H1 (cell line): ENCODE measurements around the gene FITM2. TPM values are rescaled to one million over a fixed set of nuclear protein-coding genes. Genes with fewer than 3 reads are reported as not detected.

Experiments used
- POU5F1 ChIP-seq: IDR thresholded peaks from 2 replicates; pipeline ENCODE4 v1.6.1; 2011; ENCODE audit warnings: low read depth, mild to moderate bottlenecking, low read length, moderate library complexity
- SIX5 ChIP-seq: IDR thresholded peaks from 2 replicates; pipeline ENCODE4 v1.6.1; 2011; ENCODE audit warnings: mild to moderate bottlenecking, low read depth, low read length
- polyA plus RNA-seq, 7 experiments: library from polyadenylated mRNA; depleted of rRNA in 3 of 7; stranded (reverse) in 5 of 7; unstranded in 2 of 7; fragments of >200 nt in 5 of 7; fragments of 200-250 nt in 2 of 7; gene quantifications; 1 replicate in 5 of 7; 2 replicates in 1 of 7; 4 replicates in 1 of 7; pipeline versions ENCODE4 v1.2.1 to v1.2.3, GENCODE V29; 2011 to 2013; ENCODE audit warnings: missing spikeins in 2 of 7, mixed read lengths in 2 of 7
- total RNA-seq: library from RNA; stranded (reverse); fragmentation: NEBNext Ultra II Directional; extraction: Animal tissue kit (Norgen Biotek cat#: 25700); gene quantifications from 2 replicates; pipeline ENCODE4 v1.2.1, GENCODE V29; 2021
- TF ChIP-seq, protein P1 (sequence below): fragments of 300-600 bp; sonication (generic); IDR thresholded peaks from 2 replicates; pipeline ENCODE4 v1.7.1; 2012; ENCODE audit warnings: low read length, moderate library complexity, mild to moderate bottlenecking, inconsistent platforms; ENCODE audit not compliant: insufficient replicate concordance
- TF ChIP-seq, protein P2 (sequence below): IDR thresholded peaks from 2 replicates; pipeline ENCODE4 v1.6.1; 2012; ENCODE audit warnings: low read length, inconsistent platforms
- TF ChIP-seq, protein P3 (sequence below): IDR thresholded peaks from 2 replicates; pipeline ENCODE4 v1.6.1; 2011; ENCODE audit warnings: low read length, improper control_type of control experiment

The FITM2 gene
- total and polyA plus RNA-seq, 2 of the 8 experiments (the other 6 are each of a cell fraction or from before 2014, with no cell fraction given): 1.1 to 2.1 TPM

DNA sequence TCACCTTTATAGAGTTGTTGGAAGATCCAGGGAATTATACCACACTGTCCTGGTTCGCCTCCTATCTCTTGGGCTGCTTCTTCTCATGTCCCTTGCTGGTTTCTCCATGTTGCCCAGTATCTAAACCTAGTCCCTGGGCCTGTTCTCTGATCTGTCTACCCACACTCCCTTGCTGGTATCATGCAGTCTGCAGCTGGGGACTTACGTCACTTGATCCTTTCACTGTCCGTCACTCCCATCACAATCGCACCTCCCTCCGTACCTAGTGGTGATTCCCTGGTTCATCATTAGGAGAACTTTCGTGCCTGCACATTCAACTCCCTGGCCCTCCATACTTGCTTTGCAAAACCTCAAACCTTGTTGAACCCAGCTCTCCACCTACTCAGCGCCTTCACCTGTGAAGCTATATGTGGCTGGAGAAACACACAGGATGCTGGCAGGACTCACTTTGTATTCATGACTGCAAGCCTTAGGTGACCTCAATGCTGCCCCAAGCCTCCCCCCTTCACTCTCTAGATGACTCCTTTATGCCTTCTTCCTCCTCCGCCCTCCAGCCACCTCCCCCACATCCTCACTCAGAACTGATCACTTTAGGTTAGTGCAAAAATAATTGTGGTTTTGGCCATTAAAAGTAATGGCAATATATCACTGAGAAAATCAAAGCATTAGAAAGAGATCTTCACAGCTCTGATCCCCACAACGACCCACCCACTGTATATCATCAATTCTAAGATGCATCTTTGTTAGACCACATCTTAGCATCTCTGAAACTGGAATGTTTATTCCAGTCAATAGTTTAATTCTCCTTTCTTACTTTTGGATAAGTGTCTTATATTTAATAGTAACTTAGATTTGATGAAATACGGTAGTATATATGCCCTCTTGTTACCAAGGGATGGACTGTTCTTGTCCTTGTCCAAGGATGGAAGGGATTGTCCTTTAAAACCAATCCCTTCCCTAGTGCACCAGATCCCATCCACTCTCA is 37.5 kb downstream of the FITM2 start (continued):
- TF ChIP-seq, protein P1, sequence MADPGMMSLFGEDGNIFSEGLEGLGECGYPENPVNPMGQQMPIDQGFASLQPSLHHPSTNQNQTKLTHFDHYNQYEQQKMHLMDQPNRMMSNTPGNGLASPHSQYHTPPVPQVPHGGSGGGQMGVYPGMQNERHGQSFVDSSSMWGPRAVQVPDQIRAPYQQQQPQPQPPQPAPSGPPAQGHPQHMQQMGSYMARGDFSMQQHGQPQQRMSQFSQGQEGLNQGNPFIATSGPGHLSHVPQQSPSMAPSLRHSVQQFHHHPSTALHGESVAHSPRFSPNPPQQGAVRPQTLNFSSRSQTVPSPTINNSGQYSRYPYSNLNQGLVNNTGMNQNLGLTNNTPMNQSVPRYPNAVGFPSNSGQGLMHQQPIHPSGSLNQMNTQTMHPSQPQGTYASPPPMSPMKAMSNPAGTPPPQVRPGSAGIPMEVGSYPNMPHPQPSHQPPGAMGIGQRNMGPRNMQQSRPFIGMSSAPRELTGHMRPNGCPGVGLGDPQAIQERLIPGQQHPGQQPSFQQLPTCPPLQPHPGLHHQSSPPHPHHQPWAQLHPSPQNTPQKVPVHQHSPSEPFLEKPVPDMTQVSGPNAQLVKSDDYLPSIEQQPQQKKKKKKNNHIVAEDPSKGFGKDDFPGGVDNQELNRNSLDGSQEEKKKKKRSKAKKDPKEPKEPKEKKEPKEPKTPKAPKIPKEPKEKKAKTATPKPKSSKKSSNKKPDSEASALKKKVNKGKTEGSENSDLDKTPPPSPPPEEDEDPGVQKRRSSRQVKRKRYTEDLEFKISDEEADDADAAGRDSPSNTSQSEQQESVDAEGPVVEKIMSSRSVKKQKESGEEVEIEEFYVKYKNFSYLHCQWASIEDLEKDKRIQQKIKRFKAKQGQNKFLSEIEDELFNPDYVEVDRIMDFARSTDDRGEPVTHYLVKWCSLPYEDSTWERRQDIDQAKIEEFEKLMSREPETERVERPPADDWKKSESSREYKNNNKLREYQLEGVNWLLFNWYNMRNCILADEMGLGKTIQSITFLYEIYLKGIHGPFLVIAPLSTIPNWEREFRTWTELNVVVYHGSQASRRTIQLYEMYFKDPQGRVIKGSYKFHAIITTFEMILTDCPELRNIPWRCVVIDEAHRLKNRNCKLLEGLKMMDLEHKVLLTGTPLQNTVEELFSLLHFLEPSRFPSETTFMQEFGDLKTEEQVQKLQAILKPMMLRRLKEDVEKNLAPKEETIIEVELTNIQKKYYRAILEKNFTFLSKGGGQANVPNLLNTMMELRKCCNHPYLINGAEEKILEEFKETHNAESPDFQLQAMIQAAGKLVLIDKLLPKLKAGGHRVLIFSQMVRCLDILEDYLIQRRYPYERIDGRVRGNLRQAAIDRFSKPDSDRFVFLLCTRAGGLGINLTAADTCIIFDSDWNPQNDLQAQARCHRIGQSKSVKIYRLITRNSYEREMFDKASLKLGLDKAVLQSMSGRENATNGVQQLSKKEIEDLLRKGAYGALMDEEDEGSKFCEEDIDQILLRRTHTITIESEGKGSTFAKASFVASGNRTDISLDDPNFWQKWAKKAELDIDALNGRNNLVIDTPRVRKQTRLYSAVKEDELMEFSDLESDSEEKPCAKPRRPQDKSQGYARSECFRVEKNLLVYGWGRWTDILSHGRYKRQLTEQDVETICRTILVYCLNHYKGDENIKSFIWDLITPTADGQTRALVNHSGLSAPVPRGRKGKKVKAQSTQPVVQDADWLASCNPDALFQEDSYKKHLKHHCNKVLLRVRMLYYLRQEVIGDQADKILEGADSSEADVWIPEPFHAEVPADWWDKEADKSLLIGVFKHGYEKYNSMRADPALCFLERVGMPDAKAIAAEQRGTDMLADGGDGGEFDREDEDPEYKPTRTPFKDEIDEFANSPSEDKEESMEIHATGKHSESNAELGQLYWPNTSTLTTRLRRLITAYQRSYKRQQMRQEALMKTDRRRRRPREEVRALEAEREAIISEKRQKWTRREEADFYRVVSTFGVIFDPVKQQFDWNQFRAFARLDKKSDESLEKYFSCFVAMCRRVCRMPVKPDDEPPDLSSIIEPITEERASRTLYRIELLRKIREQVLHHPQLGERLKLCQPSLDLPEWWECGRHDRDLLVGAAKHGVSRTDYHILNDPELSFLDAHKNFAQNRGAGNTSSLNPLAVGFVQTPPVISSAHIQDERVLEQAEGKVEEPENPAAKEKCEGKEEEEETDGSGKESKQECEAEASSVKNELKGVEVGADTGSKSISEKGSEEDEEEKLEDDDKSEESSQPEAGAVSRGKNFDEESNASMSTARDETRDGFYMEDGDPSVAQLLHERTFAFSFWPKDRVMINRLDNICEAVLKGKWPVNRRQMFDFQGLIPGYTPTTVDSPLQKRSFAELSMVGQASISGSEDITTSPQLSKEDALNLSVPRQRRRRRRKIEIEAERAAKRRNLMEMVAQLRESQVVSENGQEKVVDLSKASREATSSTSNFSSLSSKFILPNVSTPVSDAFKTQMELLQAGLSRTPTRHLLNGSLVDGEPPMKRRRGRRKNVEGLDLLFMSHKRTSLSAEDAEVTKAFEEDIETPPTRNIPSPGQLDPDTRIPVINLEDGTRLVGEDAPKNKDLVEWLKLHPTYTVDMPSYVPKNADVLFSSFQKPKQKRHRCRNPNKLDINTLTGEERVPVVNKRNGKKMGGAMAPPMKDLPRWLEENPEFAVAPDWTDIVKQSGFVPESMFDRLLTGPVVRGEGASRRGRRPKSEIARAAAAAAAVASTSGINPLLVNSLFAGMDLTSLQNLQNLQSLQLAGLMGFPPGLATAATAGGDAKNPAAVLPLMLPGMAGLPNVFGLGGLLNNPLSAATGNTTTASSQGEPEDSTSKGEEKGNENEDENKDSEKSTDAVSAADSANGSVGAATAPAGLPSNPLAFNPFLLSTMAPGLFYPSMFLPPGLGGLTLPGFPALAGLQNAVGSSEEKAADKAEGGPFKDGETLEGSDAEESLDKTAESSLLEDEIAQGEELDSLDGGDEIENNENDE: no peak
- TF ChIP-seq, protein P2, sequence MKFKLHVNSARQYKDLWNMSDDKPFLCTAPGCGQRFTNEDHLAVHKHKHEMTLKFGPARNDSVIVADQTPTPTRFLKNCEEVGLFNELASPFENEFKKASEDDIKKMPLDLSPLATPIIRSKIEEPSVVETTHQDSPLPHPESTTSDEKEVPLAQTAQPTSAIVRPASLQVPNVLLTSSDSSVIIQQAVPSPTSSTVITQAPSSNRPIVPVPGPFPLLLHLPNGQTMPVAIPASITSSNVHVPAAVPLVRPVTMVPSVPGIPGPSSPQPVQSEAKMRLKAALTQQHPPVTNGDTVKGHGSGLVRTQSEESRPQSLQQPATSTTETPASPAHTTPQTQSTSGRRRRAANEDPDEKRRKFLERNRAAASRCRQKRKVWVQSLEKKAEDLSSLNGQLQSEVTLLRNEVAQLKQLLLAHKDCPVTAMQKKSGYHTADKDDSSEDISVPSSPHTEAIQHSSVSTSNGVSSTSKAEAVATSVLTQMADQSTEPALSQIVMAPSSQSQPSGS: no peak
- TF ChIP-seq POU5F1 (no peak), SIX5 (no peak)
- TF ChIP-seq, protein P3, sequence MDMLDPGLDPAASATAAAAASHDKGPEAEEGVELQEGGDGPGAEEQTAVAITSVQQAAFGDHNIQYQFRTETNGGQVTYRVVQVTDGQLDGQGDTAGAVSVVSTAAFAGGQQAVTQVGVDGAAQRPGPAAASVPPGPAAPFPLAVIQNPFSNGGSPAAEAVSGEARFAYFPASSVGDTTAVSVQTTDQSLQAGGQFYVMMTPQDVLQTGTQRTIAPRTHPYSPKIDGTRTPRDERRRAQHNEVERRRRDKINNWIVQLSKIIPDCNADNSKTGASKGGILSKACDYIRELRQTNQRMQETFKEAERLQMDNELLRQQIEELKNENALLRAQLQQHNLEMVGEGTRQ: no peak
